ELF-1 (cell line): ENCODE data around the gene RPP30.

ENCODE experiments used
- DNase-seq: peaks from one replicate; pipeline ENCODE4 v3.0.0-alpha.2; 2016; ENCODE audit warnings: low read depth, low spot score

The RPP30 gene

GRCh38 chr10:90916392-90917237 lies 44.8 kb downstream of the RPP30 start:
- no peak for DNase-seq

- no peak for DNase-seq
Measured at GRCh38 chr10:90917238-90917967, 45.6 kb downstream of the RPP30 start.

DNA sequence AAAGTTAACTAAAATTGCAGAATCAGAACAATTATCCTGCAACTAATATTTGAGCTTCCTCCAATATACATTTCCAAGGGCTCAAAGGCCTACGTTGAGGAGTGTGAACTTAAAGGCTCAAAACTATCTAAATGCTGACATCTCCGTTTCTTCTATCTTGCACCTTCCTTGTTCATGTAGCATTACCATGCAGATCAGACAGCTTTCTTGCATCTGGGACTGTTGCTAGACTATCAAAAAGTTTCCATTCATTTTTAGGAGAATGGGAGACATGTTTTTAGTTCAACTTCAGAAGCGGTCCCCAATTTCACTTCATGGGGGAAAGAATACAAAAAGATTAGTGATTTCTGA lies 46.2 kb downstream of the RPP30 start:
- no peak for DNase-seq

- DNase-seq = no peak
Measured at GRCh38 chr10:90919683-90920574, 48.2 kb downstream of the RPP30 start.

DNA sequence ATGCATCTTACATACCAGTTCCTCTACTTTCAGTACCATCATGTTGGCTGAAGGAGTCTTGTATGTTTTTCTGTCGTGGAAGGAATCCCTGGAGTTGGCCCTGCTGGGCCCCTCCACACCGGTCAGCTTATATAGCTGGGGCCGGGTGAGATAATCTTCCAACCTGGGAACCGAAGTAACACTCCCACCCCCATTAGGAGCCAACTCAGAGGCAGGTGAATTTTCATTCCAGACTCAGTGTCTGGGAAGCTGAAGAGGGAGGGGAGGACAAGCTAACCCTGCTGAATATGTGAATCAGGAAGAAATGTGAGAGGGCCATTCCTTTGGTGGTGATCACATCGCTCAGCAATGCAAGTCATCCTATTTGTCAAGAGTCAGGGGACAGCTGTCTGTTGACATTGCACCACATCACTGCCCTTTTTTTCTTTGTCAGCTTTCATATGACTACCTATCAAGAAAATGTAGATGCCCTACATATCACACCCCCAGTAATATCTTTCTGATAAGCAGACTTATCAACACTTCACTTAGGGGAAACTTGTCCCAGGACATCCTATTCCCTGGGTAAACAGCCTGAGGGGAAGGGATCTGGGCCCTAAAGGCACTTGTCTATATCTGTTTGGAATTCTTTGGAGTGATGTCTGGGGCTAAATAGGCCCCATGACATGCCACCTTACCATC lies 49.4 kb downstream of the RPP30 start, which contains the start of gene ANKRD1:
TSS of gene ANKRD1 (minus strand) at position 102 of the 681 bp plus-strand sequence. CDS start at position 42, 60 bp downstream.
- peak; percentile 95 for DNase-seq

GRCh38 chr10:90921906-90922305 lies 50.1 kb downstream of the RPP30 start:
- no peak for DNase-seq

DNA sequence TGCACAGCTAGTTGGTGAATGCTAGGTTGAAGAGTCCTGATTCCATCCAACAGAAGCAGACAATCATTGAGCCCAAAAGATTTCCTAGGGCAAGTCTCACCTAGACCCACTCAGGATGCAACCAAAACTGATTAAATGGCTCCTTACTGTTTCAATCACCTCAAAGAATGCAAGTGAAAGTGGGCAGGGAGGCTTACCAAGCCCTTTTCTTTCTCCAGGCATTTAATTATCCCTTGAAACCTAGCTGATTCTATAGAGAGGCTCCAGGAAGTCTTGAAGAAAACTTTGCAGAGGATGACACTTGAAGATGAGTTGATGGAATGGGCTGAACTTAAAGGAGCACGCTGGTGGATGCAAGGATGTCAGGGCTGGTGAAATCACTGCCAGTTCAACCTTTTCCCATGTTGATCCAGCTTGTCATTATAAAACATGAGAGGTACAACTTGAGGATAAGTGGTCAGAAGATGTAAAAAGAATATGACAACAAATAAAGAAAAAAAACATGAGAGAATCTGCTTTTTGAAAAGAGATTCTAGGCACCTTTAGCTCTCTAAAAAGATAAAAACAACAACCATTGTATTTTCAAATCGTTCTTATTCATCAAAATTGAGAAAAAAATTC lies 51.4 kb downstream of the RPP30 start:
- DNase-seq = no peak

DNA sequence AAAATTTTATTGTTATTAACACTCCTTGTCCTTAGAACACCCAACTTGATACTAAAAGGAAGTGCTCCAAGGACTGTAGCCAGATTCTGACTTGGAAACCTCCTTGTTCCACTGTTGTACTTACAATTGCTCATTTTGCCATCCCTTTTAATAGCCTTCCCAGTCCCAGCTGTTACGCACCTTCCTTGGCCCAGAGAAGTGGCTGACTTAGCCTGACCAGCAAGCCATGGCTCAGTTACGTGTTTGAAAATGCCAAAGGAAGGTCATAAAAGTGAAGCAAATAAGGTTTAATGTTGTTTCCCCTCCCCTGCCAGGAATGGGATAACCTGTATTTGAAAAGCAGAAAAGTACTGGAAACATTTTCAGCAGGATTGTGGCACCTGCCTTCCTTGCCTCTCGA lies 52.8 kb downstream of the RPP30 start:
- no peak for DNase-seq

GRCh38 chr10:90925079-90926029 lies 53.6 kb downstream of the RPP30 start:
- peak; percentile 64 for DNase-seq

DNA sequence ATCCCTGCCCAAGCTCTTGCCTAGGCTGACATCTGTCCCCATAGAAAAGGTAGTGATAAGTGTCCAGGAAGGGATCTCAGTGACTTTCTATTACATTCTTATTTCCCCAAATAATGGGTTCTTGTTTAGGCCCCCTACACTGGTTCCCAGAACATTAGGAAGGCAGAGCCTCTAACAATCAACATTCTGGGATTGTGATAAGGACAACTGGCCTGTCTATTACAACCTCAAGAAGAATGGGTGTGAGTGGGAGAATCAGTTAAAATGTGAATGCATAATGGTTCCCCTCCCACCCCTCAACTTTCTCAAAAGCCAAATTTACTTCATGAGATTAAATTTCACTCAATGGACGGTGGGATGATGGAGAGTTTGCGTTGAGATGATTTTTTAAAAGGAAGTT lies 55.5 kb downstream of the RPP30 start:
- no peak for DNase-seq

DNA sequence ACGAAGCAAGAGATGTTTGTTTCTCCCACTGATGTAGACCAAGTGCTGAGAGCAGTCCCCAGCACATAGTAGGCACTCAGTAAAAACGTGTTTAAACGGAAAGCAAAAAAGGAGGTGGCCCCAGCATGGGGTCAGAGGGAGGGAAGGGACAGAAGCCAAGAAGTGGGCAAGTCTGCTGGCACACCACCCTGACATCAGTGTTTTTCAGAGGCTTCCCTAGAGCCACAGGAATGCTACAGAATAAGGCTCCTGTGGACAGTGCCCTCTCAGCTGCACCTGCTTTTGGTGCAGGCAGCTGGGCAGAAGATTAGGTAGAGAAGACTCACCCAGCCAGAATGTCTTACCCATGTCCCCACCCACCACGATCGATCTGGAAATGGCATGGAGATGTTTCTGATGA lies 57.4 kb downstream of the RPP30 start:
- DNase-seq = no peak

GRCh38 chr10:90930070-90930837 lies 58.5 kb downstream of the RPP30 start:
- peak; percentile 95 for DNase-seq

GRCh38 chr10:90930971-90931871 lies 59.4 kb downstream of the RPP30 start:
- peak; percentile 96 for DNase-seq

GRCh38 chr10:90935581-90936275 lies 64.0 kb downstream of the RPP30 start:
- DNase-seq = peak; percentile 59

GRCh38 chr10:90936276-90936659 lies 64.5 kb downstream of the RPP30 start:
- DNase-seq = no peak

DNA sequence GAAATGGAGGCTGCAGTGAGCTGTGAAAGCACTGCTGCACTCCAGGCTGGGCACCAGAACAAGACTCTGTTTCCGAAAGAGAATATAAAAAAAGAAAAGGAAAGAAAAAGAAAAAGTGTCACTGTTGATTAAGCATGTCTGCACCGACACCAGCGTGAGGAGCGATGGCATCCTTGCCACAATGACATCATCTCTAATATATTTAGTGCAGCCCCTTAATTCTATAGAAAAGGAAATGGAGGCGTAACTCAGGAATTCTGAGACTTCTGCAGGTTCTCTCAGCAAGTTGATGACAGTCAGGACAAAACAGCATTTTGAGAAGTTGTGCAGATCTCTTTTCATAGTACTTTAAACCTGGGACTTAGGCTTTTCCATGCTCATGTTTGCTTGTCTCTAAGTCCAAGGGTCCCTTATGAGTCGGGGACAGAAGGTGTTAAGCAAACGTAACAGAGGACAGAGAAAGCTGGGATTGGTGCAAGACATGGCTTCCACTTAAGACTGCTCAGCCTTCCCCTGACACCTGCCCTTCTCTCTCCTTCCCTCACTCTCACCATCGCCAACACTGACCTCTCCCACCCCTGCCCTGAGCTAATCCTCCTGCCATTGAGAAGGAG lies 66.0 kb downstream of the RPP30 start:
- DNase-seq = no peak

GRCh38 chr10:90939116-90939515 lies 67.3 kb downstream of the RPP30 start:
- no peak for DNase-seq
